ENCODE results near the gene STAP2.

DNA sequence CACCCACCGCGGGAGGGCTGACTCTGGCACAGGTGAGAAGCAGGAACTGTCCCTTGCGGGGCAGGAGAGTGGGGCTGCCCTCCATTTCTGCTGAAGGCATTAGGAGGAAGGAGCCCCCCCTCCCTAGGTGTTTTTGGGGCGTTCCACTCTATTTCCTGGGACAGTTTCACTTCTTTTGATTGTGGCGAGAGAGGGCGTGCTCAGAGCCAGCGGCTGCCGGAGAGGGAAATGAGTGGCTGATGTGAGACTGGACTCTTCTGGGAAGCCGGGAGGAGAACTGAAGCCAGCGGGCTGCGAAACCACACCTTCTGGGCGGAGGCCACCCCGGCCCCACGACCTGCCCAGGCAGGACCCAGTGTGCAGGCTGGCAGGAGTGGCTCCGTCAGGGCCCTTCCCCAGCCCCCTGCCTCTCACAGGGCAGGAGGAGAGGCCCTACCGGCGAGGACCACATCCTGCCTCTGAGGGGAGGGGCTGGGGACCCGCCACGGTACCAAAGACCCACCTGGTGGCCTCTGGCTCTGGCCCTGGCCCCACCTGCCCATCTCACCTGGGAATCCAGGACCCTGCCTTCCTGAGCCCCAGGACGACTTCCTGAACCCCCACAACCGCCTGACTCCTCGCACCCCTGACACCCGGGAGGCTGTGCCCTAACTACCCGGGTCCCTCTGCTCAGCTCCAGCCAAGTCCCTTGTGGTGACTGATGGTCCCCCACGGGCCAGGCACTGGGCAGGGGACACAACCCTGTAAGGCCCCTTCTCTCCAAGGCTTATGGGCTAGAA lies 30.7 kb upstream of the STAP2 start:
- TF ChIP-seq, protein P1, sequence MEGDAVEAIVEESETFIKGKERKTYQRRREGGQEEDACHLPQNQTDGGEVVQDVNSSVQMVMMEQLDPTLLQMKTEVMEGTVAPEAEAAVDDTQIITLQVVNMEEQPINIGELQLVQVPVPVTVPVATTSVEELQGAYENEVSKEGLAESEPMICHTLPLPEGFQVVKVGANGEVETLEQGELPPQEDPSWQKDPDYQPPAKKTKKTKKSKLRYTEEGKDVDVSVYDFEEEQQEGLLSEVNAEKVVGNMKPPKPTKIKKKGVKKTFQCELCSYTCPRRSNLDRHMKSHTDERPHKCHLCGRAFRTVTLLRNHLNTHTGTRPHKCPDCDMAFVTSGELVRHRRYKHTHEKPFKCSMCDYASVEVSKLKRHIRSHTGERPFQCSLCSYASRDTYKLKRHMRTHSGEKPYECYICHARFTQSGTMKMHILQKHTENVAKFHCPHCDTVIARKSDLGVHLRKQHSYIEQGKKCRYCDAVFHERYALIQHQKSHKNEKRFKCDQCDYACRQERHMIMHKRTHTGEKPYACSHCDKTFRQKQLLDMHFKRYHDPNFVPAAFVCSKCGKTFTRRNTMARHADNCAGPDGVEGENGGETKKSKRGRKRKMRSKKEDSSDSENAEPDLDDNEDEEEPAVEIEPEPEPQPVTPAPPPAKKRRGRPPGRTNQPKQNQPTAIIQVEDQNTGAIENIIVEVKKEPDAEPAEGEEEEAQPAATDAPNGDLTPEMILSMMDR (IDR thresholded peaks at IDR 0.05) = no peak
- TF ChIP-seq EZH2phosphoT487 (IDR thresholded peaks at IDR 0.05) = no peak
- TF ChIP-seq EZH2 (IDR thresholded peaks at IDR 0.05) = no peak

Measured in neural progenitor cell (in vitro differentiated cells).